Neural cell (in vitro differentiated cells): ENCODE results near the gene MGLL.

Experiments used
- EZH2 ChIP-seq: fragments of 200-600, 300-800 bp; shearing (Covaris generic), sonication (generic); IDR thresholded peaks from 2 replicates; pipeline ENCODE4 v1.6.1; 2014; ENCODE audit warnings: antibody characterized with exemption, low read length, borderline replicate concordance, mild to moderate bottlenecking; ENCODE audit not compliant: insufficient read depth, poor library complexity, severe bottlenecking
- POLR2AphosphoS5 ChIP-seq: IDR thresholded peaks from 2 replicates; pipeline ENCODE4 v1.6.1; 2012
- TF ChIP-seq, protein P1 (sequence below): fragments of 450-650 bp; IDR thresholded peaks from 2 replicates; pipeline ENCODE4 v1.5.1; 2014; ENCODE audit warnings: antibody characterized with exemption, mild to moderate bottlenecking, moderate library complexity; ENCODE audit not compliant: poor library complexity, severe bottlenecking

DNA sequence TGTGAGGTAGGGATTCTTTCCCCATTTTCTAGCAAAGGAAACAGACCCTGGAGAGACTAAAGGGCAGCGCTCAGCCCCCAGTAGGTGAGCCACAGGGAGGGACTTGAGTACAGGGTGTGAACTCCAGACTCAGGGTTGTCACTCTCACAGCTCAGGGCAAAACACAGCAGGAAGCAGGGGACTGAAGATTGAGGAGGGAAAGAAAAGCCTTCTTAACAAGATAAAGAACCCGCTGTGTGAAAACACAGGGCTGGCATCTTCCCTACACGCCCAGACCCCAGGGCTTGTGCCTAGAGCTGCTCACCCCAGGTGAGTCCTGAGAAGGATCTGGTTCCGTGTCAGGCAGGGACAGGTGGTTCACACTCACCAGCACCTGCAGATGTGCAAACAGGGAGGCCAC is 90.0 kb downstream of the MGLL start:
- TF ChIP-seq, protein P1, sequence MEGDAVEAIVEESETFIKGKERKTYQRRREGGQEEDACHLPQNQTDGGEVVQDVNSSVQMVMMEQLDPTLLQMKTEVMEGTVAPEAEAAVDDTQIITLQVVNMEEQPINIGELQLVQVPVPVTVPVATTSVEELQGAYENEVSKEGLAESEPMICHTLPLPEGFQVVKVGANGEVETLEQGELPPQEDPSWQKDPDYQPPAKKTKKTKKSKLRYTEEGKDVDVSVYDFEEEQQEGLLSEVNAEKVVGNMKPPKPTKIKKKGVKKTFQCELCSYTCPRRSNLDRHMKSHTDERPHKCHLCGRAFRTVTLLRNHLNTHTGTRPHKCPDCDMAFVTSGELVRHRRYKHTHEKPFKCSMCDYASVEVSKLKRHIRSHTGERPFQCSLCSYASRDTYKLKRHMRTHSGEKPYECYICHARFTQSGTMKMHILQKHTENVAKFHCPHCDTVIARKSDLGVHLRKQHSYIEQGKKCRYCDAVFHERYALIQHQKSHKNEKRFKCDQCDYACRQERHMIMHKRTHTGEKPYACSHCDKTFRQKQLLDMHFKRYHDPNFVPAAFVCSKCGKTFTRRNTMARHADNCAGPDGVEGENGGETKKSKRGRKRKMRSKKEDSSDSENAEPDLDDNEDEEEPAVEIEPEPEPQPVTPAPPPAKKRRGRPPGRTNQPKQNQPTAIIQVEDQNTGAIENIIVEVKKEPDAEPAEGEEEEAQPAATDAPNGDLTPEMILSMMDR, result no peak
- TF ChIP-seq POLR2AphosphoS5, result no peak
- TF ChIP-seq EZH2, result no peak
